PC-3 (cell line): ENCODE results near the gene ACAD10. TPM values are rescaled to one million over a fixed set of nuclear protein-coding genes. Genes with fewer than 3 reads are reported as not detected.

Source experiments
- ATAC-seq: fragments of 200-7000 bp; cut with Tn5 transposase; 2 replicates; pipeline ENCODE4 v1.9.1; 2020; ENCODE audit warnings: mild to moderate bottlenecking, moderate library complexity
- BruUV-seq: library from RNA; stranded (reverse); fragments of 400-500 nt; replicated peaks from 2 replicates; lab custom pipeline; 2021; lab: Mats Ljungman, UMichigan
- CTCF ChIA-PET: fragments of 300-600 bp; sonication (Branson Sonifier 250); formaldehyde crosslinking; loops from one replicate; lab custom pipeline; 2022; ENCODE audit warnings: antibody characterized with exemption; lab: Charles Lee
- POLR2A ChIA-PET: fragments of 300-600 bp; sonication (Branson Sonifier 250); formaldehyde crosslinking; loops from one replicate; lab custom pipeline; 2022; ENCODE audit warnings: antibody characterized with exemption; ENCODE audit not compliant: unreplicated experiment; lab: Charles Lee
- DNase-seq: peaks from one replicate; pipeline ENCODE4 v3.0.0-alpha.2; 2015
- H2AFZ ChIP-seq: fragments of 300-600 bp; sonication (generic); 2 replicates; pipeline ENCODE4 v1.6.0; 2016; ENCODE audit warnings: antibody characterized with exemption, low read length
- H3F3A ChIP-seq: fragments of 300-600 bp; sonication (generic); one replicate; pipeline ENCODE4 v1.6.0; 2017; ENCODE audit warnings: antibody characterized with exemption, low read length, control low read depth, mild to moderate bottlenecking; ENCODE audit not compliant: unreplicated experiment
- H3K27ac ChIP-seq: fragments of 300-600 bp; sonication (generic); 2 replicates; pipeline ENCODE4 v1.5.1; 2016; ENCODE audit warnings: mild to moderate bottlenecking, low read length
- H3K27me3 ChIP-seq: fragments of 300-600 bp; sonication (generic); 2 replicates; pipeline ENCODE4 v1.6.1; 2016; ENCODE audit warnings: low read length, mixed read lengths
- H3K36me3 ChIP-seq: fragments of 300-600 bp; sonication (generic); 2 replicates; pipeline ENCODE4 v1.6.1; 2016; ENCODE audit warnings: low read depth, mixed run types, low read length, mixed read lengths
- H3K4me1 ChIP-seq: fragments of 300-600 bp; sonication (generic); 2 replicates; pipeline ENCODE4 v1.5.1; 2016; ENCODE audit warnings: low read length; ENCODE audit not compliant: insufficient read depth
- H3K4me2 ChIP-seq: fragments of 300-600 bp; sonication (generic); 2 replicates; pipeline ENCODE4 v1.6.0; 2016; ENCODE audit warnings: low read length
- H3K4me3 ChIP-seq: fragments of 300-600 bp; sonication (generic); 2 replicates; pipeline ENCODE4 v1.5.1; 2016; ENCODE audit warnings: mild to moderate bottlenecking, low read length, mixed read lengths
- H3K79me2 ChIP-seq: fragments of 300-600 bp; sonication (generic); 2 replicates; pipeline ENCODE4 v1.6.1; 2017; ENCODE audit warnings: low read length, mixed read lengths
- H3K9ac ChIP-seq: fragments of 300-600 bp; sonication (generic); 2 replicates; pipeline ENCODE4 v1.6.0; 2016; ENCODE audit warnings: mild to moderate bottlenecking, low read length
- H3K9me2 ChIP-seq: fragments of 300-600 bp; sonication (generic); replicated peaks from 2 replicates; pipeline ENCODE4 v1.6.1; 2016; ENCODE audit warnings: mixed run types, low read length, mixed read lengths
- H3K9me3 ChIP-seq: fragments of 300-600 bp; sonication (generic); 2 replicates; pipeline ENCODE4 v1.6.1; 2016; ENCODE audit warnings: low read length, mixed read lengths
- H4K20me1 ChIP-seq: fragments of 300-600 bp; sonication (generic); 2 replicates; pipeline ENCODE4 v1.6.1; 2016; ENCODE audit warnings: low read length, mixed read lengths
- EZH2 ChIP-seq: fragments of 300-600 bp; sonication (generic); IDR thresholded peaks from one replicate; pipeline ENCODE4 v1.6.1; 2017; ENCODE audit warnings: antibody characterized with exemption, mild to moderate bottlenecking, low read length; ENCODE audit not compliant: unreplicated experiment
- EZH2phosphoT487 ChIP-seq: fragments of 300-600 bp; sonication (generic); IDR thresholded peaks from 2 replicates; pipeline ENCODE4 v1.6.1; 2018; ENCODE audit warnings: mild to moderate bottlenecking, antibody characterized with exemption, low read length, borderline replicate concordance
- intact Hi-C: fragments of 100-400 bp; cut with micrococcal nuclease; formaldehyde crosslinking; loops from 2 replicates; pipeline ENCODE4 v1.9.0; 2023
- total RNA-seq: library from RNA; depleted of rRNA; stranded (reverse); fragments of >200 nt; gene quantifications from 2 replicates; pipeline ENCODE4 v1.2.3, GENCODE V29; 2014
- TF ChIP-seq, protein P1 (sequence below): fragments of 300-600 bp; sonication (generic); conservative IDR thresholded peaks from 2 replicates; pipeline ENCODE4 v1.5.1; 2017; ENCODE audit warnings: antibody characterized with exemption, low read depth, mild to moderate bottlenecking, low read length

Gene ACAD10
- total RNA-seq, 1 experiment from 2014 or later = 27.4 TPM

DNA sequence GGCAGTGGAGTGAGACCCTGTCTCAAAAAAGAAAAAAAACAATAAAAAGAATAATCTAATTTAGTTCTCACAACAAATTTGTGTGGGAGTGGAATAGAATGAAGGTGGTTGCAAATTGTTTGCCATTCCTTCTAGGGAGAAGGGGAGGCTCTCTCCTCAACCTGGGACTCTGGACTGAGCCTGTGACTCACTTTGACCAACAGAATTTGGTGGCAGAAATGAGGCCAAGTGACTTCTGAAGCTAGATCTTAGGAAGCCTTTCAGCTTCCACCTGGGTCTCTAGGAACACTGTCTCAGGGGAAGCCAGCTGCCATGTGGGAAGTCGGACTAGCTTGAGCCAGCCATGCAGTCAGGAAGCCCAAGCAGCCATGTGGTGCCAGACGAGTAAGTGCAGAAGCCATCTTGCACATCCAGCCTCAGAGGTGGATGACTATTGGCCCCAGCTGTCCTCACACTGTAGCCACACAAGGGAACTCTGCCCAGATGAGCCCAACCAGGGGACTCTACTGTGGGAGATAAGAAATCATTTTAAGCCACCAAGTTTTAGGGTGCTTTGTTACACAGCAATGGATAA lies 95.3 kb downstream of the ACAD10 start:
- peaks cover 5% of the 10 kb centered on the region for H3K4me1 ChIP-seq
- H3K27me3 ChIP-seq = no peaks in the 10 kb centered on the region
- DNase-seq (no peak), ATAC-seq (no peak)
- H3K4me2 ChIP-seq = no peak overlapping the region
- ChIA-PET POLR2A (no interaction called here), CTCF (no interaction called here)
- intact Hi-C loops = no loop called here
- no peak overlapping the region for H2AFZ ChIP-seq
- H4K20me1 ChIP-seq = no peaks in the 10 kb centered on the region
- H3K27ac ChIP-seq = no peak overlapping the region
- BruUV-seq = no TSS peak
- TF ChIP-seq EZH2 (no peak), EZH2phosphoT487 (no peak)
- TF ChIP-seq, protein P1, sequence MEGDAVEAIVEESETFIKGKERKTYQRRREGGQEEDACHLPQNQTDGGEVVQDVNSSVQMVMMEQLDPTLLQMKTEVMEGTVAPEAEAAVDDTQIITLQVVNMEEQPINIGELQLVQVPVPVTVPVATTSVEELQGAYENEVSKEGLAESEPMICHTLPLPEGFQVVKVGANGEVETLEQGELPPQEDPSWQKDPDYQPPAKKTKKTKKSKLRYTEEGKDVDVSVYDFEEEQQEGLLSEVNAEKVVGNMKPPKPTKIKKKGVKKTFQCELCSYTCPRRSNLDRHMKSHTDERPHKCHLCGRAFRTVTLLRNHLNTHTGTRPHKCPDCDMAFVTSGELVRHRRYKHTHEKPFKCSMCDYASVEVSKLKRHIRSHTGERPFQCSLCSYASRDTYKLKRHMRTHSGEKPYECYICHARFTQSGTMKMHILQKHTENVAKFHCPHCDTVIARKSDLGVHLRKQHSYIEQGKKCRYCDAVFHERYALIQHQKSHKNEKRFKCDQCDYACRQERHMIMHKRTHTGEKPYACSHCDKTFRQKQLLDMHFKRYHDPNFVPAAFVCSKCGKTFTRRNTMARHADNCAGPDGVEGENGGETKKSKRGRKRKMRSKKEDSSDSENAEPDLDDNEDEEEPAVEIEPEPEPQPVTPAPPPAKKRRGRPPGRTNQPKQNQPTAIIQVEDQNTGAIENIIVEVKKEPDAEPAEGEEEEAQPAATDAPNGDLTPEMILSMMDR = no peak
- H3K9ac ChIP-seq = no peak overlapping the region
- no peaks in the 10 kb centered on the region for H3K36me3 ChIP-seq
- no peaks in the 10 kb centered on the region for H3K79me2 ChIP-seq
- no peaks in the 10 kb centered on the region for H3F3A ChIP-seq
- no peaks in the 10 kb centered on the region for H3K9me3 ChIP-seq
- H3K4me3 ChIP-seq = no peak overlapping the region
- H3K9me2 ChIP-seq = no peaks in the 10 kb centered on the region

DNA sequence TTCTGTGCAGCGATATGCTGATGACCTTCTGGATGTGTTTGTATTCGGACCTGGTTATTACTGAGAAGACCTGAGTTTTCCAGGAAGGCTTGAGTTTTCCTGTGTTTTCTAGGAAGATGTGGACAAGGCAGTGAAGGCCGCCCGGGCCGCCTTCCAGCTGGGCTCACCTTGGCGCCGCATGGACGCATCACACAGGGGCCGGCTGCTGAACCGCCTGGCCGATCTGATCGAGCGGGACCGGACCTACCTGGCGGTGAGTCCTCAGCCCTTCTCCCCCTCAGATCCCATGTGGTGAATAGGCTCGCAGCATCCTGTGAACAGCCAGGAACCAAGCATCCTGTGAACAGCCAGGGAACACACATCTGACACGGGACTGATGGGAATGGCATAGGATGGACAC lies 97.2 kb downstream of the ACAD10 start:
- no peak for DNase-seq
- no peaks in the 10 kb centered on the region for H3K9me2 ChIP-seq
- H3K27ac ChIP-seq = no peak overlapping the region
- no peaks in the 10 kb centered on the region for H3K27me3 ChIP-seq
- no peaks in the 10 kb centered on the region for H4K20me1 ChIP-seq
- intact Hi-C loops = no loop called here
- no peaks in the 10 kb centered on the region for H3F3A ChIP-seq
- ChIA-PET POLR2A (no interaction called here), CTCF (no interaction called here)
- no peaks in the 10 kb centered on the region for H3K36me3 ChIP-seq
- TF ChIP-seq EZH2phosphoT487 (no peak), EZH2 (no peak)
- TF ChIP-seq, protein P1 = no peak
- H3K9me3 ChIP-seq = no peaks in the 10 kb centered on the region
- H3K4me2 ChIP-seq = no peak overlapping the region
- H2AFZ ChIP-seq = no peak overlapping the region
- BruUV-seq = no TSS peak
- H3K79me2 ChIP-seq = no peaks in the 10 kb centered on the region
- no peak overlapping the region for H3K9ac ChIP-seq
- H3K4me3 ChIP-seq = no peak overlapping the region
- peaks cover 4% of the 10 kb centered on the region for H3K4me1 ChIP-seq
- ATAC-seq = no peak

DNA sequence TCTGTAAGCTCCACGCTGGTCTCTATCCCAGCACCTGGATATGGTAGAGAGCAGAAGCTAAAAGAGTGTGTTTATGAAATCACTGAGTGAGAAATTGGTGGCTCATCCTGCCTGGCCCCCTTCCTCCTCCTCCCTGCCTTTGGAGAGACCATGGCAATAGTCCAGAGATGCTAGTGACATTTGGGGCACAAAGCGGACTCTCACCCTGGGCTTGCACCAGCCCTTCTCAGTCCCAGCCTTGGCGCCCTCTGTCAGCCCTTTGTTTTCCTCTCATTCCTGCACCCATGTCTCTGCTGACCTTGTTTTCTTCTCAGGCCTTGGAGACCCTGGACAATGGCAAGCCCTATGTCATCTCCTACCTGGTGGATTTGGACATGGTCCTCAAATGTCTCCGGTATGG lies 99.1 kb downstream of the ACAD10 start:
- no peaks in the 10 kb centered on the region for H3K36me3 ChIP-seq
- ChIA-PET CTCF (interaction anchor here (1.0 kb wide), 1 partner anchor 28 kb away, joined by 3 read pairs; no protein-coding TSS in a partner anchor), POLR2A (interaction anchor here (0.6 to 0.7 kb wide), 2 partner anchors 18 to 1799 kb away, joined by 3 to 4 read pairs; no protein-coding TSS in a partner anchor)
- H3K27ac ChIP-seq = no peak overlapping the region
- H3K4me3 ChIP-seq = no peak overlapping the region
- ATAC-seq (no peak), DNase-seq (no peak)
- no peak for TF ChIP-seq EZH2phosphoT487
- TF ChIP-seq EZH2 = no peak
- H3K79me2 ChIP-seq = no peaks in the 10 kb centered on the region
- no peak overlapping the region for H3K9ac ChIP-seq
- no TSS peak for BruUV-seq
- H3K9me2 ChIP-seq = no peaks in the 10 kb centered on the region
- H3F3A ChIP-seq = no peaks in the 10 kb centered on the region
- no peak overlapping the region for H3K4me2 ChIP-seq
- no peaks in the 10 kb centered on the region for H3K9me3 ChIP-seq
- no peaks in the 10 kb centered on the region for H3K27me3 ChIP-seq
- no peak overlapping the region for H2AFZ ChIP-seq
- H4K20me1 ChIP-seq = no peaks in the 10 kb centered on the region
- peaks cover 4% of the 10 kb centered on the region for H3K4me1 ChIP-seq
- intact Hi-C loops = no loop called here
